H9 (cell line): ENCODE results near the gene ERFE. TPM values are rescaled to one million over a fixed set of nuclear protein-coding genes. Genes with fewer than 3 reads are reported as not detected.

Experiments used
- DNase-seq: peaks from one replicate; pipeline ENCODE4 v3.0.0-alpha.2; 2017
- H2AFZ ChIP-seq: one replicate; pipeline ENCODE4 v1.6.1; 2013; ENCODE audit warnings: mild to moderate bottlenecking, low read length, control low read depth, moderate library complexity
- H2AK5ac ChIP-seq: 2 replicates; pipeline ENCODE4 v1.6.1; 2013; ENCODE audit warnings: low read length, control low read depth, mixed read lengths; ENCODE audit not compliant: insufficient read length
- H2BK120ac ChIP-seq: one replicate; pipeline ENCODE4 v1.6.1; 2013; ENCODE audit warnings: low read depth, mild to moderate bottlenecking, low read length, control low read depth, inconsistent platforms; ENCODE audit not compliant: poor library complexity, severe bottlenecking
- H2BK12ac ChIP-seq: 2 replicates; pipeline ENCODE4 v1.6.1; 2013; ENCODE audit warnings: low read length, control low read depth, mixed read lengths, low read depth; ENCODE audit not compliant: insufficient read length
- H2BK15ac ChIP-seq: 2 replicates; pipeline ENCODE4 v1.6.1; 2013; ENCODE audit warnings: low read depth, low read length, control low read depth
- H2BK20ac ChIP-seq: one replicate; pipeline ENCODE4 v1.6.1; 2013; ENCODE audit warnings: low read depth, mild to moderate bottlenecking, low read length, control low read depth, inconsistent platforms; ENCODE audit not compliant: poor library complexity, severe bottlenecking
- H2BK5ac ChIP-seq: 2 replicates; pipeline ENCODE4 v1.6.1; 2013; ENCODE audit warnings: low read length, control low read depth, mixed read lengths; ENCODE audit not compliant: insufficient read length
- H3K14ac ChIP-seq: 2 replicates; pipeline ENCODE4 v1.6.1; 2013; ENCODE audit warnings: low read length, control low read depth; ENCODE audit not compliant: insufficient read depth
- H3K18ac ChIP-seq: 2 replicates; pipeline ENCODE4 v1.6.1; 2013; ENCODE audit warnings: low read depth, mild to moderate bottlenecking, mixed read lengths, low read length, control low read depth; ENCODE audit not compliant: insufficient read length
- H3K23ac ChIP-seq: 2 replicates; pipeline ENCODE4 v1.6.1; 2013; ENCODE audit warnings: low read length, control low read depth, mixed read lengths, low read depth; ENCODE audit not compliant: insufficient read length
- H3K23me2 ChIP-seq: 2 replicates; pipeline ENCODE4 v1.6.1; 2013; ENCODE audit warnings: low read depth, mild to moderate bottlenecking, mixed read lengths, low read length, control low read depth; ENCODE audit not compliant: insufficient read length, poor library complexity, severe bottlenecking
- H3K27ac ChIP-seq: 2 replicates; pipeline ENCODE4 v1.5.1; 2013; ENCODE audit warnings: low read length, control low read depth, mixed read lengths, low read depth; ENCODE audit not compliant: insufficient read length
- H3K27me3 ChIP-seq: 2 replicates; pipeline ENCODE4 v1.6.1; 2013; ENCODE audit warnings: low read length, control low read depth, inconsistent platforms; ENCODE audit not compliant: insufficient read depth
- H3K4ac ChIP-seq: 2 replicates; pipeline ENCODE4 v1.6.1; 2013; ENCODE audit warnings: low read depth, mild to moderate bottlenecking, control low read depth, inconsistent platforms, low read length, moderate library complexity
- H3K4me1 ChIP-seq: 2 replicates; pipeline ENCODE4 v1.6.1; 2013; ENCODE audit warnings: low read length, control low read depth, inconsistent platforms; ENCODE audit not compliant: insufficient read depth
- H3K4me2 ChIP-seq: 2 replicates; pipeline ENCODE4 v1.6.1; 2013; ENCODE audit warnings: low read length, control low read depth, mixed read lengths; ENCODE audit not compliant: insufficient read length, insufficient read depth
- H3K56ac ChIP-seq: 2 replicates; pipeline ENCODE4 v1.6.1; 2013; ENCODE audit warnings: low read depth, mild to moderate bottlenecking, mixed read lengths, low read length, control low read depth; ENCODE audit not compliant: insufficient read length
- H3K79me1 ChIP-seq: 2 replicates; pipeline ENCODE4 v1.6.1; 2013; ENCODE audit warnings: low read depth, mild to moderate bottlenecking, moderate library complexity, low read length, control low read depth, inconsistent platforms; ENCODE audit not compliant: insufficient read depth, poor library complexity, severe bottlenecking
- H3K79me2 ChIP-seq: 2 replicates; pipeline ENCODE4 v1.6.1; 2013; ENCODE audit warnings: low read length, control low read depth, inconsistent platforms; ENCODE audit not compliant: insufficient read depth
- H3K9ac ChIP-seq: 2 replicates; pipeline ENCODE4 v1.6.1; 2013; ENCODE audit warnings: low read length, control low read depth, mixed read lengths; ENCODE audit not compliant: insufficient read length; ENCODE audit errors: extremely low read depth
- H3K9me3 ChIP-seq: one replicate; pipeline ENCODE4 v1.6.1; 2013; ENCODE audit warnings: low read depth, low read length, inconsistent platforms; ENCODE audit not compliant: control insufficient read depth
- H3T11ph ChIP-seq: one replicate; pipeline ENCODE4 v1.6.1; 2013; ENCODE audit warnings: mild to moderate bottlenecking, low read length, control low read depth, inconsistent platforms
- H4K20me1 ChIP-seq: one replicate; pipeline ENCODE4 v1.6.1; 2013; ENCODE audit not compliant: control insufficient read depth, insufficient read length, insufficient read depth
- H4K5ac ChIP-seq: 2 replicates; pipeline ENCODE4 v1.6.1; 2013; ENCODE audit warnings: low read depth, mild to moderate bottlenecking, mixed read lengths, low read length, control low read depth; ENCODE audit not compliant: insufficient read length
- H4K8ac ChIP-seq: replicated peaks from 2 replicates; pipeline ENCODE4 v1.6.1; 2013; ENCODE audit warnings: low read length, control low read depth, mixed read lengths, low read depth; ENCODE audit not compliant: insufficient read length
- H4K91ac ChIP-seq: 2 replicates; pipeline ENCODE4 v1.6.1; 2013; ENCODE audit warnings: low read depth, mild to moderate bottlenecking, moderate library complexity, mixed read lengths, low read length, control low read depth; ENCODE audit not compliant: insufficient read length
- H3K27ac Mint-ChIP-seq, 3 experiments: 2 replicates in 2 of 3; 3 replicates in 1 of 3; pipeline ENCODE4 v1.8.0; 2020 to 2021; ENCODE audit warnings: mixed read lengths in 3 of 3, mild to moderate bottlenecking in 1 of 3, moderate library complexity in 1 of 3
- H3K27me3 Mint-ChIP-seq: 2 replicates; pipeline ENCODE4 v1.8.0; 2021; ENCODE audit warnings: low read depth, mild to moderate bottlenecking, moderate library complexity, mixed read lengths
- H3K36me3 Mint-ChIP-seq, 3 experiments: 2 replicates in 2 of 3; 3 replicates in 1 of 3; pipeline ENCODE4 v1.8.0; 2020 to 2021; ENCODE audit warnings: low read depth in 3 of 3, mixed read lengths in 3 of 3; ENCODE audit not compliant: insufficient read depth in 1 of 3
- H3K4me1 Mint-ChIP-seq, 2 experiments: 2 replicates each; pipeline ENCODE4 v1.8.0; 2020; ENCODE audit warnings: mixed read lengths in 2 of 2
- H3K4me3 Mint-ChIP-seq, 2 experiments: 2 replicates in 1 of 2; 3 replicates in 1 of 2; pipeline ENCODE4 v1.8.0; 2020 to 2021; ENCODE audit warnings: mild to moderate bottlenecking in 2 of 2, mixed read lengths in 2 of 2, moderate library complexity in 1 of 2
- H3K9me3 Mint-ChIP-seq, 2 experiments: 2 replicates in 1 of 2; 3 replicates in 1 of 2; pipeline ENCODE4 v1.8.0; 2020; ENCODE audit warnings: mild to moderate bottlenecking in 2 of 2, mixed read lengths in 2 of 2, moderate library complexity in 1 of 2
- CTCF ChIP-seq: fragments of 200-600 bp; sonication (generic); conservative IDR thresholded peaks from 3 replicates; pipeline ENCODE4 v1.8.0; 2021; ENCODE audit warnings: antibody characterized with exemption, mild to moderate bottlenecking
- WGBS: extraction: QIAGEN DNeasy Blood & Tissue Kit; methylation state at CpG from one replicate; pipeline ENCODE4 v1.1.7; 2013; ENCODE audit warnings: missing lambda C conversion rate, low lambda C conversion rate, mixed read lengths; ENCODE audit not compliant: insufficient read length; ENCODE audit errors: extremely low coverage; 5-methylcytosine and 5-hydroxymethylcytosine counted together
- total RNA-seq: library from RNA; stranded (reverse); gene quantifications from 2 replicates; pipeline ENCODE4 v1.2.1, GENCODE V29; 2021

ERFE gene
- total RNA-seq, 1 experiment from 2014 or later = 2.1 TPM

DNA sequence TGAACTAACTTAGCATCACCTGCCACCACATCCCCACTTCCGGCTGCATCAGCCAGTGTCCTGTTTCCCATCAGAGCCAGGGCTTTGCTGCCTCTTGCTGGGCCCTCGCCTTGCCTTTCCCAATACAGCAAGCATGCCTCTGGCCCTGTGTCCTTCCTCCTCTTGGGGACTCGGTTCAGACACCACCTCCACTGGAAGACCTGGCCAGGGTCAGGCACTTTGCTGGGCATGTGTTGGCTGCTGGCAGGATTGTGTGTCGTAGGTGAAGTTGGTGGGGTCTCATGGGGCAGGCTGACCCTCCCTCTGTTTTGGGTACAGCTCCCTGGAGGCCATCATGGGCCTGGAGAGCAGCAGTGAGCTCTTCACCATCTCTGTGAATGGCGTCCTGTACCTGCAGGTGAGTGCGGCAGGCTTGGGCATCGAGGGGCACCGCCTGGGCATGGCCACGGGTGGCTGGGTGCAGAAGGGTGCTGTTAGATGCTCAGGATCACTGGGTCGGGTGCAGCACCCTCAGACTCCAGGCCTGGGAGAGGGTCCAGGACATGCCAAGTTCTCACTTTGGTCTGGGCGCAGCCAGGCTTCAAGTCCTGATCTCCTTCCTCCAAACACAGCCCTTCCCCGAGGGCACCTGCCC lies 6.6 kb downstream of the ERFE start:
- no peak for DNase-seq
- WGBS = no CpG with 5 or more reads among the region's 12 CpGs
- H3K36me3 Mint-ChIP-seq = peaks cover 5 to 17% (median 7%) of the 10 kb centered on the region in 3 experiments
- H2AK5ac ChIP-seq = no peak overlapping the region
- no peak overlapping the region for H3K4me2 ChIP-seq
- H3K9me3 Mint-ChIP-seq = peaks cover 0 to 4% of the 10 kb centered on the region in 2 experiments; a peak in 1 of 5 replicates
- no peak overlapping the region for H4K91ac ChIP-seq
- no peaks in the 10 kb centered on the region for H3K79me2 ChIP-seq
- peaks cover 15% of the 10 kb centered on the region; the same call in 1 of the 2 replicates for H3K27me3 ChIP-seq
- no peak overlapping the region for H2BK120ac ChIP-seq
- H3K9ac ChIP-seq = no peak overlapping the region
- no peak overlapping the region for H3K56ac ChIP-seq
- H4K8ac ChIP-seq = no peak overlapping the region
- no peak overlapping the region for H3K18ac ChIP-seq
- H3K4me1 ChIP-seq = no peaks in the 10 kb centered on the region
- no peak overlapping the region for H2BK20ac ChIP-seq
- H2BK5ac ChIP-seq = no peak overlapping the region
- H3K4me1 Mint-ChIP-seq = peaks cover 3 to 5% of the 10 kb centered on the region in 2 experiments
- H3K23ac ChIP-seq = no peak overlapping the region
- no peaks in the 10 kb centered on the region for H4K20me1 ChIP-seq
- H3K4ac ChIP-seq = no peak overlapping the region
- H3K27ac Mint-ChIP-seq = no peak overlapping the region
- H3T11ph ChIP-seq = no peak overlapping the region
- H3K14ac ChIP-seq = no peak overlapping the region
- H2BK12ac ChIP-seq = no peak overlapping the region
- TF ChIP-seq CTCF = no peak
- H2AFZ ChIP-seq = no peak overlapping the region
- peaks cover 49% of the 10 kb centered on the region for H3K27me3 Mint-ChIP-seq
- H3K27ac ChIP-seq = no peak overlapping the region
- no peak overlapping the region for H2BK15ac ChIP-seq
- peak overlapping the region in 1 of 2 experiments; percentile 35; a peak in 2 of 5 replicates for H3K4me3 Mint-ChIP-seq
- H4K5ac ChIP-seq = no peak overlapping the region
- no peaks in the 10 kb centered on the region for H3K9me3 ChIP-seq
- H3K23me2 ChIP-seq = no peaks in the 10 kb centered on the region
- no peaks in the 10 kb centered on the region for H3K79me1 ChIP-seq
